H9 (cell line): Measurements from ENCODE around the gene ANAPC2. TPM values are rescaled to one million over a fixed set of nuclear protein-coding genes. Genes with fewer than 3 reads are reported as not detected.

Experiments
- DNase-seq: peaks from one replicate; pipeline ENCODE4 v3.0.0-alpha.2; 2017
- H2AFZ ChIP-seq: one replicate; pipeline ENCODE4 v1.6.1; 2013; ENCODE audit warnings: mild to moderate bottlenecking, low read length, control low read depth, moderate library complexity
- H2AK5ac ChIP-seq: 2 replicates; pipeline ENCODE4 v1.6.1; 2013; ENCODE audit warnings: low read length, control low read depth, mixed read lengths; ENCODE audit not compliant: insufficient read length
- H2BK120ac ChIP-seq: one replicate; pipeline ENCODE4 v1.6.1; 2013; ENCODE audit warnings: low read depth, mild to moderate bottlenecking, low read length, control low read depth, inconsistent platforms; ENCODE audit not compliant: poor library complexity, severe bottlenecking
- H2BK12ac ChIP-seq: 2 replicates; pipeline ENCODE4 v1.6.1; 2013; ENCODE audit warnings: low read length, control low read depth, mixed read lengths, low read depth; ENCODE audit not compliant: insufficient read length
- H2BK15ac ChIP-seq: 2 replicates; pipeline ENCODE4 v1.6.1; 2013; ENCODE audit warnings: low read depth, low read length, control low read depth
- H2BK20ac ChIP-seq: one replicate; pipeline ENCODE4 v1.6.1; 2013; ENCODE audit warnings: low read depth, mild to moderate bottlenecking, low read length, control low read depth, inconsistent platforms; ENCODE audit not compliant: poor library complexity, severe bottlenecking
- H2BK5ac ChIP-seq: 2 replicates; pipeline ENCODE4 v1.6.1; 2013; ENCODE audit warnings: low read length, control low read depth, mixed read lengths; ENCODE audit not compliant: insufficient read length
- H3K14ac ChIP-seq: 2 replicates; pipeline ENCODE4 v1.6.1; 2013; ENCODE audit warnings: low read length, control low read depth; ENCODE audit not compliant: insufficient read depth
- H3K18ac ChIP-seq: 2 replicates; pipeline ENCODE4 v1.6.1; 2013; ENCODE audit warnings: low read depth, mild to moderate bottlenecking, mixed read lengths, low read length, control low read depth; ENCODE audit not compliant: insufficient read length
- H3K23ac ChIP-seq: 2 replicates; pipeline ENCODE4 v1.6.1; 2013; ENCODE audit warnings: low read length, control low read depth, mixed read lengths, low read depth; ENCODE audit not compliant: insufficient read length
- H3K23me2 ChIP-seq: 2 replicates; pipeline ENCODE4 v1.6.1; 2013; ENCODE audit warnings: low read depth, mild to moderate bottlenecking, mixed read lengths, low read length, control low read depth; ENCODE audit not compliant: insufficient read length, poor library complexity, severe bottlenecking
- H3K27ac ChIP-seq: 2 replicates; pipeline ENCODE4 v1.5.1; 2013; ENCODE audit warnings: low read length, control low read depth, mixed read lengths, low read depth; ENCODE audit not compliant: insufficient read length
- H3K27me3 ChIP-seq: 2 replicates; pipeline ENCODE4 v1.6.1; 2013; ENCODE audit warnings: low read length, control low read depth, inconsistent platforms; ENCODE audit not compliant: insufficient read depth
- H3K4ac ChIP-seq: 2 replicates; pipeline ENCODE4 v1.6.1; 2013; ENCODE audit warnings: low read depth, mild to moderate bottlenecking, control low read depth, inconsistent platforms, low read length, moderate library complexity
- H3K4me1 ChIP-seq: 2 replicates; pipeline ENCODE4 v1.6.1; 2013; ENCODE audit warnings: low read length, control low read depth, inconsistent platforms; ENCODE audit not compliant: insufficient read depth
- H3K4me2 ChIP-seq: 2 replicates; pipeline ENCODE4 v1.6.1; 2013; ENCODE audit warnings: low read length, control low read depth, mixed read lengths; ENCODE audit not compliant: insufficient read length, insufficient read depth
- H3K56ac ChIP-seq: 2 replicates; pipeline ENCODE4 v1.6.1; 2013; ENCODE audit warnings: low read depth, mild to moderate bottlenecking, mixed read lengths, low read length, control low read depth; ENCODE audit not compliant: insufficient read length
- H3K79me1 ChIP-seq: 2 replicates; pipeline ENCODE4 v1.6.1; 2013; ENCODE audit warnings: low read depth, mild to moderate bottlenecking, moderate library complexity, low read length, control low read depth, inconsistent platforms; ENCODE audit not compliant: insufficient read depth, poor library complexity, severe bottlenecking
- H3K79me2 ChIP-seq: 2 replicates; pipeline ENCODE4 v1.6.1; 2013; ENCODE audit warnings: low read length, control low read depth, inconsistent platforms; ENCODE audit not compliant: insufficient read depth
- H3K9ac ChIP-seq: 2 replicates; pipeline ENCODE4 v1.6.1; 2013; ENCODE audit warnings: low read length, control low read depth, mixed read lengths; ENCODE audit not compliant: insufficient read length; ENCODE audit errors: extremely low read depth
- H3K9me3 ChIP-seq: one replicate; pipeline ENCODE4 v1.6.1; 2013; ENCODE audit warnings: low read depth, low read length, inconsistent platforms; ENCODE audit not compliant: control insufficient read depth
- H3T11ph ChIP-seq: one replicate; pipeline ENCODE4 v1.6.1; 2013; ENCODE audit warnings: mild to moderate bottlenecking, low read length, control low read depth, inconsistent platforms
- H4K20me1 ChIP-seq: one replicate; pipeline ENCODE4 v1.6.1; 2013; ENCODE audit not compliant: control insufficient read depth, insufficient read length, insufficient read depth
- H4K5ac ChIP-seq: 2 replicates; pipeline ENCODE4 v1.6.1; 2013; ENCODE audit warnings: low read depth, mild to moderate bottlenecking, mixed read lengths, low read length, control low read depth; ENCODE audit not compliant: insufficient read length
- H4K8ac ChIP-seq: replicated peaks from 2 replicates; pipeline ENCODE4 v1.6.1; 2013; ENCODE audit warnings: low read length, control low read depth, mixed read lengths, low read depth; ENCODE audit not compliant: insufficient read length
- H4K91ac ChIP-seq: 2 replicates; pipeline ENCODE4 v1.6.1; 2013; ENCODE audit warnings: low read depth, mild to moderate bottlenecking, moderate library complexity, mixed read lengths, low read length, control low read depth; ENCODE audit not compliant: insufficient read length
- H3K27ac Mint-ChIP-seq, 3 experiments: 2 replicates in 2 of 3; 3 replicates in 1 of 3; pipeline ENCODE4 v1.8.0; 2020 to 2021; ENCODE audit warnings: mixed read lengths in 3 of 3, mild to moderate bottlenecking in 1 of 3, moderate library complexity in 1 of 3
- H3K27me3 Mint-ChIP-seq: 2 replicates; pipeline ENCODE4 v1.8.0; 2021; ENCODE audit warnings: low read depth, mild to moderate bottlenecking, moderate library complexity, mixed read lengths
- H3K36me3 Mint-ChIP-seq, 3 experiments: 2 replicates in 2 of 3; 3 replicates in 1 of 3; pipeline ENCODE4 v1.8.0; 2020 to 2021; ENCODE audit warnings: low read depth in 3 of 3, mixed read lengths in 3 of 3; ENCODE audit not compliant: insufficient read depth in 1 of 3
- H3K4me1 Mint-ChIP-seq, 2 experiments: 2 replicates each; pipeline ENCODE4 v1.8.0; 2020; ENCODE audit warnings: mixed read lengths in 2 of 2
- H3K4me3 Mint-ChIP-seq, 2 experiments: 2 replicates in 1 of 2; 3 replicates in 1 of 2; pipeline ENCODE4 v1.8.0; 2020 to 2021; ENCODE audit warnings: mild to moderate bottlenecking in 2 of 2, mixed read lengths in 2 of 2, moderate library complexity in 1 of 2
- H3K9me3 Mint-ChIP-seq, 2 experiments: 2 replicates in 1 of 2; 3 replicates in 1 of 2; pipeline ENCODE4 v1.8.0; 2020; ENCODE audit warnings: mild to moderate bottlenecking in 2 of 2, mixed read lengths in 2 of 2, moderate library complexity in 1 of 2
- CTCF ChIP-seq: fragments of 200-600 bp; sonication (generic); conservative IDR thresholded peaks from 3 replicates; pipeline ENCODE4 v1.8.0; 2021; ENCODE audit warnings: antibody characterized with exemption, mild to moderate bottlenecking
- WGBS: extraction: QIAGEN DNeasy Blood & Tissue Kit; methylation state at CpG from one replicate; pipeline ENCODE4 v1.1.7; 2013; ENCODE audit warnings: missing lambda C conversion rate, low lambda C conversion rate, mixed read lengths; ENCODE audit not compliant: insufficient read length; ENCODE audit errors: extremely low coverage; 5-methylcytosine and 5-hydroxymethylcytosine counted together
- total RNA-seq: library from RNA; stranded (reverse); gene quantifications from 2 replicates; pipeline ENCODE4 v1.2.1, GENCODE V29; 2021

The ANAPC2 gene
- total RNA-seq, 1 experiment from 2014 or later, result 54.8 TPM

GRCh38 chr9:137224830-137225694, 36.7 kb upstream of the ANAPC2 start, which contains the start of gene CYSRT1:
CYSRT1 (plus strand) TSS chr9:137225174; CDS start chr9:137225622, 448 bp downstream.
- Histone ChIP-seq H2BK12ac (no peak within 1 kb of the TSS), H4K91ac (no peak within 1 kb of the TSS), H3K9me3 (no peaks in the 10 kb centered on the region), H3K4me1 (no peaks in the 10 kb centered on the region), H2AK5ac (no peak within 1 kb of the TSS), H3K14ac (no peak within 1 kb of the TSS), H2AFZ (no peak within 1 kb of the TSS), H4K20me1 (no peaks in the 10 kb centered on the region), H3T11ph (no peak within 1 kb of the TSS), H3K4ac (no peak within 1 kb of the TSS), H3K23me2 (peaks cover 18% of the 10 kb centered on the region), H2BK20ac (no peak within 1 kb of the TSS), H3K79me1 (no peaks in the 10 kb centered on the region), H4K8ac (no peak within 1 kb of the TSS), H3K18ac (no peak within 1 kb of the TSS), H2BK120ac (no peak within 1 kb of the TSS), H4K5ac (no peak within 1 kb of the TSS), H3K27ac (no peak within 1 kb of the TSS), H2BK15ac (no peak within 1 kb of the TSS), H3K9ac (peak within 1 kb of the TSS; percentile 64), H3K79me2 (no peaks in the 10 kb centered on the region), H3K23ac (no peak within 1 kb of the TSS), H3K4me2 (peak within 1 kb of the TSS; percentile 75), H2BK5ac (no peak within 1 kb of the TSS), H3K56ac (no peak within 1 kb of the TSS), H3K27me3 (no peaks in the 10 kb centered on the region)
- Mint-ChIP-seq H3K36me3 (no peaks in the 10 kb centered on the region), H3K9me3 (no peaks in the 10 kb centered on the region), H3K27me3 (no peaks in the 10 kb centered on the region; the same call in 1 of the 2 replicates), H3K4me3 (peak within 1 kb of the TSS; percentile 66 to 83), H3K27ac (no peak within 1 kb of the TSS; a peak in 1 of 7 replicates), H3K4me1 (peaks cover 2 to 5% of the 10 kb centered on the region in 2 experiments)
- TF ChIP-seq CTCF, result no peak
- no CpG with 5 or more reads among the region's 23 CpGs for WGBS
- DNase-seq, result no peak
